ENCODE data around the gene TBC1D22A. TPM values are rescaled to one million over a fixed set of nuclear protein-coding genes. Genes with fewer than 3 reads are reported as not detected.

The TBC1D22A gene
- total RNA-seq, 1 experiment from 2014 or later = 32.6 TPM

- BruUV-seq (replicated peaks) = no TSS peak
- DNase-seq = no peak
- TF ChIP-seq CTCF (IDR thresholded peaks at IDR 0.05; ENCODE audit: insufficient read depth in 1 of 2, low read depth in 1 of 2, low read length in 1 of 2, severe bottlenecking in 1 of 2, unreplicated experiment in 1 of 2) = no peak
- CTCF ChIA-PET = no interaction called here
- intact Hi-C loops (cut with micrococcal nuclease; ENCODE audit: unreplicated experiment) = no loop called here
- no peak overlapping the region for H3K4me3 Mint-ChIP-seq (ENCODE audit: unreplicated experiment)
- no peaks in the 10 kb centered on the region for H3K27me3 Mint-ChIP-seq (ENCODE audit: insufficient read depth, unreplicated experiment)
- H3K4me1 Mint-ChIP-seq (ENCODE audit: low read depth, unreplicated experiment) = peaks cover 11% of the 10 kb centered on the region
- Histone ChIP-seq H3K27me3 (replicated peaks; ENCODE audit: control insufficient read depth, insufficient read depth, low read length) (no peaks in the 10 kb centered on the region), H3K4me1 (peaks cover 3% of the 10 kb centered on the region; the same call in 1 of the 2 replicates), H3K4me3 (ENCODE audit: low read depth, low read length) (no peak overlapping the region), H3K36me3 (ENCODE audit: control insufficient read depth, insufficient read depth, low read length) (no peaks in the 10 kb centered on the region), H3K9me3 (no peaks in the 10 kb centered on the region)
- POLR2A ChIA-PET = no interaction called here
- no peak overlapping the region for H3K27ac Mint-ChIP-seq (ENCODE audit: unreplicated experiment)
- no peaks in the 10 kb centered on the region for H3K9me3 Mint-ChIP-seq (ENCODE audit: unreplicated experiment)
- H3K36me3 Mint-ChIP-seq (ENCODE audit: insufficient read depth, unreplicated experiment) = peaks cover 29% of the 10 kb centered on the region
Measured at GRCh38 chr22:46766611-46767010, 4.2 kb downstream of the TBC1D22A start.

- peaks cover 3% of the 10 kb centered on the region; the same call in 1 of the 2 replicates for H3K4me1 ChIP-seq
- Mint-ChIP-seq H3K27me3 (ENCODE audit: insufficient read depth, unreplicated experiment) (no peaks in the 10 kb centered on the region), H3K9me3 (ENCODE audit: unreplicated experiment) (no peaks in the 10 kb centered on the region), H3K27ac (ENCODE audit: unreplicated experiment) (peak overlapping the region; percentile 43), H3K4me3 (ENCODE audit: unreplicated experiment) (no peak overlapping the region), H3K36me3 (ENCODE audit: insufficient read depth, unreplicated experiment) (peaks cover 24% of the 10 kb centered on the region), H3K4me1 (ENCODE audit: low read depth, unreplicated experiment) (peaks cover 11% of the 10 kb centered on the region)
- H3K4me3 ChIP-seq (ENCODE audit: low read depth, low read length) = no peak overlapping the region
- no TSS peak for BruUV-seq (replicated peaks)
- DNase-seq = no peak
- CTCF ChIA-PET = interaction anchor here (0.6 kb wide), 1 partner anchor 122 kb away, joined by 9 read pairs; no protein-coding TSS in a partner anchor
- H3K27me3 ChIP-seq (replicated peaks; ENCODE audit: control insufficient read depth, insufficient read depth, low read length) = no peaks in the 10 kb centered on the region
- intact Hi-C loops (cut with micrococcal nuclease; ENCODE audit: unreplicated experiment) = no loop called here
- TF ChIP-seq CTCF (IDR thresholded peaks at IDR 0.05; ENCODE audit: insufficient read depth in 1 of 2, low read depth in 1 of 2, low read length in 1 of 2, severe bottlenecking in 1 of 2, unreplicated experiment in 1 of 2) = no peak
- no peaks in the 10 kb centered on the region for H3K9me3 ChIP-seq
- H3K36me3 ChIP-seq (ENCODE audit: control insufficient read depth, insufficient read depth, low read length) = no peaks in the 10 kb centered on the region
- POLR2A ChIA-PET = no interaction called here
Measured at GRCh38 chr22:46767249-46767985, 5.0 kb downstream of the TBC1D22A start.

- POLR2A ChIA-PET = no interaction called here
- H3K4me3 Mint-ChIP-seq (ENCODE audit: unreplicated experiment) = no peak overlapping the region
- CTCF ChIA-PET = no interaction called here
- H3K27me3 Mint-ChIP-seq (ENCODE audit: insufficient read depth, unreplicated experiment) = no peaks in the 10 kb centered on the region
- Histone ChIP-seq H3K27me3 (replicated peaks; ENCODE audit: control insufficient read depth, insufficient read depth, low read length) (no peaks in the 10 kb centered on the region), H3K4me3 (ENCODE audit: low read depth, low read length) (no peak overlapping the region), H3K36me3 (ENCODE audit: control insufficient read depth, insufficient read depth, low read length) (no peaks in the 10 kb centered on the region), H3K4me1 (peaks cover 13% of the 10 kb centered on the region), H3K9me3 (no peaks in the 10 kb centered on the region)
- no peak for TF ChIP-seq CTCF (IDR thresholded peaks at IDR 0.05; ENCODE audit: insufficient read depth in 1 of 2, low read depth in 1 of 2, low read length in 1 of 2, severe bottlenecking in 1 of 2, unreplicated experiment in 1 of 2)
- peaks cover 11% of the 10 kb centered on the region for H3K4me1 Mint-ChIP-seq (ENCODE audit: low read depth, unreplicated experiment)
- DNase-seq = no peak
- no peaks in the 10 kb centered on the region for H3K9me3 Mint-ChIP-seq (ENCODE audit: unreplicated experiment)
- H3K27ac Mint-ChIP-seq (ENCODE audit: unreplicated experiment) = peak overlapping the region; percentile 3
- BruUV-seq (replicated peaks) = no TSS peak
- peaks cover 22% of the 10 kb centered on the region for H3K36me3 Mint-ChIP-seq (ENCODE audit: insufficient read depth, unreplicated experiment)
- intact Hi-C loops (cut with micrococcal nuclease; ENCODE audit: unreplicated experiment) = no loop called here
Measured at GRCh38 chr22:46769191-46769675, 6.8 kb downstream of the TBC1D22A start.
